ENCODE results near the gene SLC4A9. TPM values are rescaled to one million over a fixed set of nuclear protein-coding genes. Genes with fewer than 3 reads are reported as not detected.
A peak's percentile ranks its signal among the peaks of the same experiment; 100 is the strongest.

SLC4A9 gene
- total RNA-seq, 4 donors from 2014 or later = 0.29 to 0.45 (median 0.29) TPM; not detected in 1

- 23 to 31% methylated on average over 6 to 9 of the region's 9 CpGs for WGBS, 2 donors
- H3K27me3 ChIP-seq = no peaks in the 10 kb centered on the region
- intact Hi-C loops (cut with DNase I) = no loop called here
- TF ChIP-seq POLR2A (IDR thresholded peaks at IDR 0.05) = peak; percentile 24 to 40
- TF ChIP-seq, protein P1, sequence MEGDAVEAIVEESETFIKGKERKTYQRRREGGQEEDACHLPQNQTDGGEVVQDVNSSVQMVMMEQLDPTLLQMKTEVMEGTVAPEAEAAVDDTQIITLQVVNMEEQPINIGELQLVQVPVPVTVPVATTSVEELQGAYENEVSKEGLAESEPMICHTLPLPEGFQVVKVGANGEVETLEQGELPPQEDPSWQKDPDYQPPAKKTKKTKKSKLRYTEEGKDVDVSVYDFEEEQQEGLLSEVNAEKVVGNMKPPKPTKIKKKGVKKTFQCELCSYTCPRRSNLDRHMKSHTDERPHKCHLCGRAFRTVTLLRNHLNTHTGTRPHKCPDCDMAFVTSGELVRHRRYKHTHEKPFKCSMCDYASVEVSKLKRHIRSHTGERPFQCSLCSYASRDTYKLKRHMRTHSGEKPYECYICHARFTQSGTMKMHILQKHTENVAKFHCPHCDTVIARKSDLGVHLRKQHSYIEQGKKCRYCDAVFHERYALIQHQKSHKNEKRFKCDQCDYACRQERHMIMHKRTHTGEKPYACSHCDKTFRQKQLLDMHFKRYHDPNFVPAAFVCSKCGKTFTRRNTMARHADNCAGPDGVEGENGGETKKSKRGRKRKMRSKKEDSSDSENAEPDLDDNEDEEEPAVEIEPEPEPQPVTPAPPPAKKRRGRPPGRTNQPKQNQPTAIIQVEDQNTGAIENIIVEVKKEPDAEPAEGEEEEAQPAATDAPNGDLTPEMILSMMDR (IDR thresholded peaks at IDR 0.05) = no peak
- H3K36me3 ChIP-seq = no peaks in the 10 kb centered on the region
- peak overlapping the region; percentile 91 to 94 (median 93) for H3K27ac ChIP-seq
- peak; percentile 81 to 88 for DNase-seq
- H3K9me3 ChIP-seq = no peaks in the 10 kb centered on the region
- H3K4me3 ChIP-seq (replicated peaks in 1 of 3) = no peak overlapping the region
- H3K4me1 ChIP-seq = peaks cover 43 to 61% of the 10 kb centered on the region in 2 donors
Measured at GRCh38 chr5:140322751-140323731, 37.0 kb upstream of the SLC4A9 start.

GRCh38 chr5:140324041-140324600, 35.9 kb upstream of the SLC4A9 start:
- H3K27me3 ChIP-seq = no peaks in the 10 kb centered on the region
- no peak for DNase-seq
- WGBS, 2 donors = 66 to 72% methylated on average over 5 of the region's 5 CpGs
- peak overlapping the region; percentile 91 to 94 (median 93) for H3K27ac ChIP-seq
- no peak overlapping the region for H3K4me3 ChIP-seq (replicated peaks in 1 of 3)
- no peak for TF ChIP-seq POLR2A (IDR thresholded peaks at IDR 0.05)
- TF ChIP-seq, protein P1 (IDR thresholded peaks at IDR 0.05) = no peak
- intact Hi-C loops (cut with DNase I) = no loop called here
- H3K9me3 ChIP-seq = no peaks in the 10 kb centered on the region
- no peaks in the 10 kb centered on the region for H3K36me3 ChIP-seq
- peaks cover 43 to 54% of the 10 kb centered on the region in 2 donors for H3K4me1 ChIP-seq

GRCh38 chr5:140324617-140325241, 35.3 kb upstream of the SLC4A9 start:
- Histone ChIP-seq H3K4me1 (peaks cover 43 to 53% of the 10 kb centered on the region in 2 donors), H3K4me3 (replicated peaks in 1 of 3) (no peak overlapping the region), H3K27me3 (no peaks in the 10 kb centered on the region), H3K9me3 (no peaks in the 10 kb centered on the region), H3K27ac (peak overlapping the region; percentile 91 to 94 (median 93)), H3K36me3 (no peaks in the 10 kb centered on the region)
- no peak for DNase-seq
- TF ChIP-seq, protein P1 (IDR thresholded peaks at IDR 0.05) = no peak
- TF ChIP-seq POLR2A (IDR thresholded peaks at IDR 0.05) = no peak
- intact Hi-C loops (cut with DNase I) = no loop called here
- 55 to 77% methylated on average over 1 of the region's 1 CpG for WGBS, 2 donors

GRCh38 chr5:140325486-140325885, 34.5 kb upstream of the SLC4A9 start:
- no peak for DNase-seq
- Histone ChIP-seq H3K4me1 (peaks cover 43 to 53% of the 10 kb centered on the region in 2 donors), H3K9me3 (no peaks in the 10 kb centered on the region), H3K27ac (peak overlapping the region in 2 of 3 donors; percentile 93 to 94), H3K36me3 (no peaks in the 10 kb centered on the region), H3K4me3 (replicated peaks in 1 of 3) (no peak overlapping the region), H3K27me3 (no peaks in the 10 kb centered on the region)
- 91 to 96% methylated on average over 3 of the region's 3 CpGs for WGBS, 2 donors
- TF ChIP-seq POLR2A (IDR thresholded peaks at IDR 0.05) = no peak
- TF ChIP-seq, protein P1 (IDR thresholded peaks at IDR 0.05) = no peak
- intact Hi-C loops (cut with DNase I) = no loop called here
